CD14-positive monocyte (primary cell): ENCODE data around the gene EDC3. TPM values are rescaled to one million over a fixed set of nuclear protein-coding genes. Genes with fewer than 3 reads are reported as not detected.

Source experiments
- DNase-seq, 3 donors: peaks; one replicate each; pipeline ENCODE4 v3.0.0-alpha.2; 2011 to 2022
- H2AFZ ChIP-seq: 2 replicates; pipeline ENCODE4 v1.6.0; 2012; ENCODE audit warnings: mild to moderate bottlenecking, low read depth, low read length, inconsistent platforms; ENCODE audit not compliant: insufficient read depth, poor library complexity, severe bottlenecking
- H3K27ac ChIP-seq, 2 donors: 1 replicate in 1 of 2; 2 replicates in 1 of 2; pipeline ENCODE4 v1.5.1; 2012 to 2013; ENCODE audit warnings: low read length in 2 of 2, control low read depth in 1 of 2, inconsistent platforms in 1 of 2, low read depth in 1 of 2, mild to moderate bottlenecking in 1 of 2
- H3K27me3 ChIP-seq, 2 donors: one replicate each; pipeline versions ENCODE4 v1.6.0 to v1.6.1; 2011 to 2013; ENCODE audit warnings: low read length in 2 of 2; ENCODE audit not compliant: control insufficient read depth in 2 of 2, insufficient read depth in 2 of 2
- H3K36me3 ChIP-seq, 2 donors: replicated peaks in 1 of 2; 1 replicate in 1 of 2; 2 replicates in 1 of 2; pipeline versions ENCODE4 v1.5.1 to v1.6.1; 2012 to 2013; ENCODE audit warnings: low read length in 2 of 2, control low read depth in 1 of 2, inconsistent platforms in 1 of 2, mild to moderate bottlenecking in 1 of 2; ENCODE audit not compliant: insufficient read depth in 2 of 2, control insufficient read depth in 1 of 2
- H3K4me1 ChIP-seq, 2 donors: 1 replicate in 1 of 2; 2 replicates in 1 of 2; pipeline versions ENCODE4 v1.5.1 to v1.6.1; 2012 to 2013; ENCODE audit warnings: low read length in 2 of 2, control low read depth in 1 of 2, inconsistent platforms in 1 of 2, mild to moderate bottlenecking in 1 of 2, moderate library complexity in 1 of 2; ENCODE audit not compliant: insufficient read depth in 2 of 2, control insufficient read depth in 1 of 2
- H3K4me2 ChIP-seq: replicated peaks from 2 replicates; pipeline ENCODE3; 2012; ENCODE audit warnings: low read length, moderate library complexity, mild to moderate bottlenecking; ENCODE audit not compliant: poor library complexity, severe bottlenecking; ENCODE audit errors: extremely low read depth
- H3K4me3 ChIP-seq, 3 experiments: fragments of 200-600 bp in 1 of 3; sonication (generic) in 1 of 3; replicated peaks in 1 of 3; 1 replicate in 2 of 3; 2 replicates in 1 of 3; pipeline ENCODE4 v1.5.1; 2011 to 2013; ENCODE audit warnings: low read length in 3 of 3, mild to moderate bottlenecking in 3 of 3, control low read depth in 2 of 3, low read depth in 2 of 3, inconsistent platforms in 1 of 3, moderate library complexity in 1 of 3
- H3K79me2 ChIP-seq: 2 replicates; pipeline ENCODE4 v1.6.0; 2012; ENCODE audit warnings: mild to moderate bottlenecking, control low read depth, inconsistent platforms, low read length, moderate library complexity; ENCODE audit not compliant: insufficient read depth
- H3K9ac ChIP-seq: 2 replicates; pipeline ENCODE4 v1.6.0; 2017; ENCODE audit warnings: low read length, mild to moderate bottlenecking; ENCODE audit not compliant: insufficient read depth, poor library complexity, severe bottlenecking
- H3K9me3 ChIP-seq, 2 donors: replicated peaks in 1 of 2; 1 replicate in 1 of 2; 2 replicates in 1 of 2; pipeline versions ENCODE4 v1.5.1 to v1.6.1; 2012 to 2013; ENCODE audit warnings: low read length in 2 of 2, control low read depth in 1 of 2; ENCODE audit not compliant: control insufficient read depth in 1 of 2, insufficient read depth in 1 of 2
- H4K20me1 ChIP-seq: 2 replicates; pipeline ENCODE4 v1.6.0; 2012; ENCODE audit warnings: mild to moderate bottlenecking, low read length, control low read depth, moderate library complexity; ENCODE audit not compliant: insufficient read depth
- H3K27ac Mint-ChIP-seq, 7 donors: one replicate each; pipeline ENCODE4 v1.8.0; 2020; ENCODE audit warnings: mild to moderate bottlenecking in 7 of 7, mixed read lengths in 7 of 7, moderate library complexity in 6 of 7, inconsistent platforms in 2 of 7
- H3K27me3 Mint-ChIP-seq, 3 donors: one replicate each; pipeline ENCODE4 v1.8.0; 2021 to 2022; ENCODE audit warnings: low read depth in 3 of 3, mild to moderate bottlenecking in 3 of 3, mixed read lengths in 3 of 3, moderate library complexity in 3 of 3, inconsistent platforms in 1 of 3
- H3K36me3 Mint-ChIP-seq, 2 donors: one replicate each; pipeline ENCODE4 v1.8.0; 2020; ENCODE audit warnings: mixed read lengths in 2 of 2, inconsistent platforms in 1 of 2, mild to moderate bottlenecking in 1 of 2
- H3K4me1 Mint-ChIP-seq: one replicate; pipeline ENCODE4 v1.8.0; 2020; ENCODE audit warnings: mild to moderate bottlenecking, mixed read lengths
- H3K4me3 Mint-ChIP-seq, 2 donors: one replicate each; pipeline ENCODE4 v1.8.0; 2020; ENCODE audit warnings: mild to moderate bottlenecking in 2 of 2, mixed read lengths in 2 of 2, moderate library complexity in 1 of 2
- H3K9me3 Mint-ChIP-seq, 7 donors: one replicate each; pipeline ENCODE4 v1.8.0; 2020 to 2022; ENCODE audit warnings: mixed read lengths in 7 of 7, mild to moderate bottlenecking in 6 of 7, moderate library complexity in 6 of 7, inconsistent platforms in 2 of 7
- CTCF ChIP-seq: fragments of 200-600 bp; IDR thresholded peaks from one replicate; pipeline ENCODE4 v1.8.0; 2022; ENCODE audit warnings: antibody characterized with exemption, mild to moderate bottlenecking
- WGBS: methylation state at CpG from one replicate; pipeline ENCODE4 v1.1.5; 2013; ENCODE audit warnings: missing lambda C conversion rate; ENCODE audit not compliant: insufficient coverage; 5-methylcytosine and 5-hydroxymethylcytosine counted together
- intact Hi-C, 2 donors: fragments of 100-400 bp; cut with micrococcal nuclease; formaldehyde crosslinking; loops; one replicate each; pipeline versions ENCODE4 v1.15.0 to v1.15.1; 2023
- polyA plus RNA-seq, 3 donors: library from polyadenylated mRNA; depleted of rRNA in 1 of 3; unstranded in 2 of 3; stranded (reverse) in 1 of 3; fragments of 300-500 nt in 2 of 3; fragments of >200 nt in 1 of 3; fragmentation: Illumina TruSeq in 2 of 3; gene quantifications; 1 replicate in 2 of 3; 2 replicates in 1 of 3; pipeline ENCODE4 v1.2.3, GENCODE V29; 2012 to 2021

Gene EDC3
- polyA plus RNA-seq, 3 donors: 10.0 to 14.9 (median 10.5) TPM

GRCh38 chr15:74613089-74613952 lies 82.5 kb downstream of the EDC3 start:
- no peak overlapping the region for H3K9ac ChIP-seq
- no peak overlapping the region for H3K4me3 Mint-ChIP-seq
- H3K27ac Mint-ChIP-seq: peak overlapping the region in 4 of 7 donors; percentile 25 to 73 (median 56)
- 88% methylated on average over 4 of the region's 6 CpGs for WGBS
- no peak overlapping the region for H2AFZ ChIP-seq
- H3K36me3 Mint-ChIP-seq: peaks cover 0 to 7% of the 10 kb centered on the region in 2 donors
- H3K27ac ChIP-seq: peak overlapping the region in 1 of 2 donors; percentile 6
- peaks cover 32% of the 10 kb centered on the region for H3K79me2 ChIP-seq
- H3K27me3 ChIP-seq: no peaks in the 10 kb centered on the region
- H3K4me3 ChIP-seq: no peak overlapping the region
- intact Hi-C loops: loop anchor here in 1 of 2 donors (2.0 to 10.0 kb wide), 3 partner anchors 15 to 149 kb away; partner anchors contain the start of genes ARID3B and UBL7
- no peak for TF ChIP-seq CTCF
- peaks cover 21% of the 10 kb centered on the region for H4K20me1 ChIP-seq
- no peaks in the 10 kb centered on the region for H3K9me3 ChIP-seq
- H3K4me1 ChIP-seq: peaks cover 15 to 28% of the 10 kb centered on the region in 2 donors
- no peak overlapping the region for H3K4me2 ChIP-seq
- H3K36me3 ChIP-seq: peaks cover 0 to 9% of the 10 kb centered on the region in 2 donors
- H3K9me3 Mint-ChIP-seq: no peaks in the 10 kb centered on the region
- peaks cover 24% of the 10 kb centered on the region for H3K4me1 Mint-ChIP-seq
- peaks cover 0 to 8% (median 2%) of the 10 kb centered on the region in 3 donors for H3K27me3 Mint-ChIP-seq
- DNase-seq: no peak

- Histone ChIP-seq H3K27me3 (no peaks in the 10 kb centered on the region), H3K4me1 (peaks cover 15 to 25% of the 10 kb centered on the region in 2 donors), H3K4me3 (no peak overlapping the region), H3K79me2 (peaks cover 25% of the 10 kb centered on the region), H3K4me2 (no peak overlapping the region), H3K27ac (no peak overlapping the region), H4K20me1 (peaks cover 15% of the 10 kb centered on the region), H3K9ac (no peak overlapping the region), H3K36me3 (peaks cover 0 to 2% of the 10 kb centered on the region in 2 donors), H2AFZ (no peak overlapping the region), H3K9me3 (no peaks in the 10 kb centered on the region)
- H3K27me3 Mint-ChIP-seq: peaks cover 3 to 8% (median 5%) of the 10 kb centered on the region in 3 donors
- 100% methylated on average over 2 of the region's 2 CpGs for WGBS
- H3K27ac Mint-ChIP-seq: peak overlapping the region in 2 of 7 donors; percentile 6 to 59
- TF ChIP-seq CTCF: no peak
- H3K36me3 Mint-ChIP-seq: peaks cover 0 to 3% of the 10 kb centered on the region in 2 donors
- intact Hi-C loops: loop anchor here in 1 of 2 donors (2.0 to 10.0 kb wide), 3 partner anchors 14 to 148 kb away; partner anchors contain the start of genes ARID3B and UBL7
- H3K9me3 Mint-ChIP-seq: no peaks in the 10 kb centered on the region
- DNase-seq: no peak
- H3K4me3 Mint-ChIP-seq: no peak overlapping the region
- peaks cover 18% of the 10 kb centered on the region for H3K4me1 Mint-ChIP-seq
These were observed 83.1 kb downstream of the EDC3 start for GRCh38 chr15:74612677-74613076.
